Activated CD8-positive, alpha-beta memory T cell treated with anti-CD3 and anti-CD28 coated beads for 1 hour (primary cell): ENCODE measurements around the gene CTNNA3.
"Not testable (repeated sequence)": the region's sequence is repeated elsewhere in the genome, so short reads cannot be mapped to it uniquely, and the experiment has no call there.

ENCODE experiments used
- DNase-seq, 2 donors: peaks; one replicate each; pipeline ENCODE4 v3.0.0-alpha.2; 2020; ENCODE audit warnings: low read depth in 1 of 2; ENCODE audit errors: extremely low read depth in 1 of 2

Gene CTNNA3

DNA sequence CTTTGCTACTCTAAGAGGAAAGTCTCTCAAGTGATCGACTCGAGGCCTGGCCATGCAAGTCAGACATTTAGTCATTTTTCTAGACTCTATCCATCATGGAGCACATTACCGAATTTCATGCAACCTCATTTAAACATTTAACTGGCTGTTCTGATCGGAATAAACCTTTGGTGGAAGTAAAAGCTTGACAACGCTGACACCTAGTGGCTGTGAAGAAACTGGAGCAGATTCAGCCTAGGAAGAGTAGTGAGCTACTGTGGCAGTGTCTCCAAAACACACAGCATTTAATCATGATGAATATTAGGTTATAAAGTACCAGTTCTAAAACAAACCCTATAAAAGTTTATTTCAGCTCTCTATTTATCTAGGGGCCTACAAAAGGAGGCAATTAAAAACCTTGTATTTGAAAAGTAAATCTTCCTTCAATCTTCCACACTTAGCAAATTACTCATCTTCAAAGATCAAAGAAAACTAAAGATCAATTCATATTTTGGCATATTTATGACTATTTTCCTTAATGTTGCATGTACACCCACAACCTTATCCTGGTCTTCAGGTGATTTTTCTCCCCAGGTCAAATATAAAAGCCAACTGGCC is 175.0 kb downstream of the CTNNA3 start:
- DNase-seq = no peak

DNA sequence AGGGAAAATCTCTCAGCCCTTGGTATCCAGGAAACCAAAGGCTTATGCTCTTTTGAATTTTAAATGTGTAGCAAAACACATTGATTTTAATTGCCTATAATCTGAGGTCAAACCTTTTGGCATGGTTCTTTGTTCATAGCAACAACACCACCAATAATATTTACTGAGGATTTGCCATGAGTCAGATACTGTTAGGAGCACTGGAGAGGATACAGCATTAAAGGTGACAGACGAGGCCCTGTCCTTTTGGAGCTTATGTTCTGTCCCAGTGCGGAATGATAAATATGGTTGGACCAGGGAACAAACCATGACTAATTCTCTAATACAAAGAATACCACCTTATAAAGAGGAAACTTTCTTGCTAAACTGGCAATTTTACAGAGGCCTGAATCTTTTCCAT is 176.6 kb downstream of the CTNNA3 start:
- DNase-seq = no peak

DNA sequence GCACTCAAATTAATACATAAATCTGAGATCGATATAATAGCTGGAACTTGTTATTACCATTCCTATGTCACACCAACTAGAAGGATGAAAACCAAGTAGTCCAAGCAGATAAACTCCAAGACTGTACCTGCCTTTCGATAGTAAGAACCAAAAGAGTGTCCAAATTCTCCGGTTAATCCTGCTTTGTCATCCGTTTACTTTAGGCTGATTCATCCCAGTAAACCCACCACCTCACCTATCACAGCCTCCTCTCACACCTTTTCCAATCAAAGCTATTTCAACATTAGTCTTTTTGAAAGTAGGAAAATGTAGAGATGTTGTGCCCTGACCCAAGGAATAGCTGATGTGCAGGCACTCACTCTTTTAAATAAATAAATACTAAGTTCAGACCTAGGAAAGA is 177.2 kb downstream of the CTNNA3 start:
- DNase-seq = no peak

DNA sequence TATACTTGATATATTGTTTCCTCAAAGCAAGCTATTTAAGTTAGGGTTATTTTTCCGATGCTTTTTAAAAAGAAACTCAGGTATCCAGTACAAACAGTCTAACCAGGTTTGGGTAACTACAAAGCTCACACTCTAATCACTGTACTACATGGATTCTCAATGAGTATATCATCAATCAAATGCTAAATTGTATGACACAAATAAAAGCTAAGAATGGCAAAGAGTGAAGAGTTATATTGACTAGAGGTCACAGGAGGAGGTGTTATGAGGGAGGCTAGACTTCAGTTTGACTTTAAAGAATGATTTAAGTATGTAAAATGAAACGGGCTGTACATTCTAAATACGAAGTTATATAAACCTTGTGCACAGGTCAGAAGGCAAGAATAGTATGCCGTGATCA is 178.0 kb downstream of the CTNNA3 start:
- DNase-seq = no peak

DNA sequence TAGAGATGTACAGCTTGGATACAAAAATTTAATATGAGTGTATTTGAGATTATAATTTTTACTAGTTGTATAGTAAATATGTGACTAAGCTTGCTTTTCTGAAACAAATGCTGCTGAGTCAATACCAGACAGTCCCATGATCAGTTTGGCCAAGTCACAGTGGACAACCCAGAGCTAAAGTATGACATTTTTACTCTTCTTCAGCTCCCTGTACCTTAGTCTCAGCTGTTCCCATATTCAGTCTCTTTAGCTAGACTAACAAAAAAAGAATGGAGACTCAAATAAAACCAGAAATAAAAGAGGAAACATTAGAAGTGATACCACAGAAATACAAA is 189.3 kb downstream of the CTNNA3 start:
- no peak for DNase-seq

DNA sequence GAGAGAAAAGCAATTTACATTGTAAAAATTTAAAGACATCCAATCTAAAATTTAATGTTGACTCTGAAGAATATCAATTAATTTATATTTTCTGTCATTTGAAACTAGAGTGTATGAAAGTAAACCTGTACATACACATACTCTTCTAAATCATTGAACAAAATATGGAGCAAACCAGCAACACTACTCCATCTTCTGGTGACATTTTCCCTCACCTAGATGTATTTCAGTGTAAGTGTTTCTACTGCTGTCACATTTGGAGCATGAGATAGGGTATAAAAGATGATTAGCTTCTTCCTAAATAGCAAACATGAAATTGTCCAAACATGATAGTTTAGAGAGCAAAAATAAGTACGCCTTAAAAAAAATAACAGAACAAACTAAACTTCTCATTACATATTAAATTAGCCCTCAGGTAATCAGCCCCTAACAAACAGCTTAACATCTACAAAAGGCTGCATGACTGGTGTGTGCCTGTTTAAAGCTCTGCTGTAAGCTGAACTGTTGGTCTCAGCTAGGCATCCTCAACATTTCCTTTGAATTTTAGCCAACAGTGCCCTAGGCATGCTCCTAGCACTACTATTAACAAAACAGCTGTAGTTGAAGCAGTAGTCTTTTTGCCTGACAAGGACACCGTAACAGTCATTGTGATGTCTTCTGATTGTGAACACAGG is 189.8 kb downstream of the CTNNA3 start:
- DNase-seq = no peak

DNA sequence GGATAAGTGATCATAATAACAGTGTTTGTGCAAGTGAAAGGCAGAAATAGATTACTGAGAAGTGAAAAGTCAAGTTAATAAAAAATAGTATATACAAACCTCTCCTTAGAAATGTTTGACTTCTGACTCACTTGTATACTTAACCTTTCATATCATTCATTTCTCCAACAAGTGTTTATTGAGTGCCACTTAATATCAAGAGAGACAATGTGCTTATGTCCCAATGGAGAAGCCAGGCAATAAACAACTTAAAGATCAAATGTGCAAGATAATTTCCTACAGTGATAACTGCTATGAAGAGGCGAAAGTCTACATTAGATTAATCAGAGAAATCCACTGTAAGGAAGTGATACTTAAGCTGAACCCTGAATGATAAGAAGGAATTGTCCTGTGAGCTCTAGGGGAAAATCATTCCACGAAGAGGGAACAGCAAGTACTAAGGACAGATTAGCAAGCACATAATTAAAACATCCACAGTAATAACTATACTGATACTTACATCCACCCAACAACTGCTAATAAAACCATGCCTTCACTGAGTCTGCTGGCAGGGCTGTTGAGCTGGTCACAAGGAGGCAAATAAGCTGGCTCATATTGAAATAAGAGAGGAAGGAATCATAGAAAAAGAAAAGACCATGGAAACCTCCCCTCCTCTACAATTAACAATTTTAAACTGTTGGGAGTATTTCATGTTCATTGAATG is 203.5 kb downstream of the CTNNA3 start:
- no peak for DNase-seq

DNA sequence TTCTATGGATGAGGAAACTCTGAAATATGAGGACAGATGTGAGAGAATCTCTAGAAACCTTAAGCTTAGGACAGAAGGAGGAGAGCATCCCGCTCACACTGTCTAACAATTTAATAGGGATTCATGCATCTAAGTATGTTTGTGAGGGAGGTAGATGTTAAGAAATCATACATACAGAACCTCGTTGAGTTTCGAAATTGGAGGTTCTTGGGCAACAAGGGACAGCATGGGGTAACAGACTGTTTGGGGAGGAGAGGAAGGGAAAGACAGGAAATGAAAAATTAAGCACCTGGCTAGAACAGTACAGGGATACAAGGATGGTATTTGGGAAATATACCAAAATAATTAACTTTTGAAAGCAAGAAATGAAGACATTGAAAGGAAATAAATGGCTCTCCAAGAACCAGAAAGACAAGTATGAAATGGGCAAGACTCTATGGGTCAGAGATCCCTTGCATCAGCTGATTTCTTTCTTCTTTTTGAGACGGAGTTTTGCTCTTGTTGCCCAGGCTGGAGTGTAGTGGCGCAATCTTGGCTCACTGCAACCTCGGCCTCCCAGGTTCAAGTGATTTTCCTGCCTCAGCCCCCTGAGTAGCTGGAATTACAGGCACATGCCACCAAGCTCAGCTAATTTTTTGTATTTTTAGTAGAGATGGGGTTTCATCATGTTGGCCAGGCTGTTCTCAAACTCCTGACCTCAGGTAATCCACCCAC is 207.9 kb downstream of the CTNNA3 start:
- DNase-seq = no peak

DNA sequence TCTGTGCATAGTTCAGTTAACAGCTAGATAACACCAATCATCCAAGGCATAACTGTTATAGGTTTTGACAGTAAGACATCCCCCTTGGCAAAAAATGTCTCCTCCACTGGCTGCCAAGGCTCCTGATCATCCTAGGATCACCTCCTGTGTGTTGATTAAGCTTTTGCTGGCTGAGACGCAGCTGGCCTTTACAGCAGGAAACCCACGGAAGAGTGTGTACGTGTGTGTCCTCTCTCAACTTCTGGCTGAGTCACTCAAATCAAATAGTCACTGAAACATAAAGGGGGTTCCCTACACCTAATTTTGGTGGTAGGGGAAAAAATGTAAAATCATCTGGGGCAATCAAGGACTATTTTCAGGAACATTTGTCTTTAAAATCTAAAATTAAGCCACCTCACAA is 208.8 kb downstream of the CTNNA3 start:
- DNase-seq = no peak

DNA sequence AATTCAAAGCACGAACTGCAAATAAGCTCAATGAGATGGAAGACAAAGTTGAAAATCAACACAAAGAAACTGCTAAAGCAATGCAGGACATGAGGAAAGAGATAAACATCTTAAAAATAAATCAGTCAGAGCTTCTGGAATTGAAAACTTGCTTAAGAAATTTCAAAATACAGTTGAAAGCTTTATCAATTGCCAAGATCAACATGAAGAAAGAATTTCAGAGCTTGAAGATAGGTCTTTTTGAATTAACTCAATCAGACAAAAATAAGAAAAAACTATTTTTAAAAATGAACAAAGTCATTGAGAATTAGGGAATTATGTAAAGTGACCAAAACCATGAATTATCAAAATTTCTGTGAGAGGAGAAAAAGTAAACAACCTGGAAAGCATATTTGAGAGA is 218.1 kb downstream of the CTNNA3 start:
- DNase-seq = no peak

DNA sequence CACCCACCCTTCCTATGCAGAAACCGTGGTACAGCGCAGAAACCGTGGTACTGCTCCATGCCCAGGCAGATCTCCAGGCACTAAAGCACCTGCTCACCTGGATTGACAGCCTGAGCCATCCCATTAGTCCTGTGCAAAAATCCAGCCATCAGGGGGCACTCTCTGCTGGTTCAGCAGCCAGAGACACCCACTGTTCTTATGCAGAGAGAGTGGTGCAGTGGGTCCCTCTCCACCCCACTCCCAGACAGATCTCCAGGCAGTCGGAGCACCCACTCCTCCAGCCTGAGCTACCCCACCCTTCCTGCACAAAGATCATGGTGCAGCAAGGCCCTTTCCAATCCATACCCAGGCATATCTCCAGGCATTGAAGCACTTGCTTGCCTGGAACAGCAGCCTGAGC is 219.8 kb downstream of the CTNNA3 start:
- DNase-seq = no peak

DNA sequence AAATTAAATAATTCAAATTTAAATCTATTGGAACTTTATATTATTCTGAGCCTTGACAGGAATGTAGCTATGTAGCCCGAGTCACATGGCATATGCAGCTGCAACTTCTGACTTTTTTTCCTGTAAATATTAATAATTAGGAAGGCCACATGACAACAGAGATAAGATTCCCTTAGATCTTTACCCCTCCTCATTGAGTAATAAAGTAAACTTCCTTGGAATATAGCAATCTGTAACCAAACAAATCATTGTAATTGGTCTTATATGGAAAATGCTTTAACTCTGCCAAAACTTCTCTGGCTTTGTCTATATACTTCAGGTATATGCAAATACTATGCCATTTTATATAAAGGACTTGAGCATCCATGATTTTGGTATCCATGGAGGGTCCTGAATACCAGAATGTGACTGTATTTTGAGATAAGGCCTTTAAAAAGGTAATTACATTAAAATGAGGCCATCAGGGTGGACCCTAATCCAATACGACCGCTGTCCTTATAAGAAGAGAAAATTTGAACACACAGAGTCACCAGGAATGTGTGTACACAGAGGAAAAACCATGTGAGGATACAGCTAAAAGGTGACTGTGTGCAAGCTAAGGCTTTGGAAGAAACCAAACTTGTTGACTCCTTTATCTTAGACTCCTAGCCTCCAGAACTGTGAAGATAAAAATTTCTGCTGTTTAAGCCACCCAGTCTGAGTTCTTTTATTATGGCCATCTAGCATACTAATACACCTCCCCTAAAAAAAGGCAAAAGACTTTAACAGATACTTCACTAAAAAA is 222.0 kb downstream of the CTNNA3 start:
- no peak for DNase-seq

DNA sequence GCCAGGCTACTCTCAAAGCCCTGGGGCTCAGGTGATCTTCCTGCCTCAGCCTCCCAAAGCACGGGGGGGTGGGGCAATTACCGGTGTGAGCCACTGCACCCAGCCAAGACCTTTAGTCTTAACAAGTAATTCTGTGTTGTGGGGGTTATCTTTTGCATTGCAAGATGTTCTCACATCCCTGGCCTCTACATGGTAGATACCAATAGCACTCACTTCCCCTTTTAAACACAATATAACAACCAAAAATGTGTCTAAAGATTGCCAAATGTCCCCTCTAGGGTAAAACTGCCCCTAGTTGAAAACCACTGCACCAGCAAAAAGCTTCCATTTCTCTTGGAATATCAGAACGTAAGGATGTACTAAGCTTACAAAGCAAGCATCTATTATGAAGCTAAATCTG is 225.0 kb downstream of the CTNNA3 start:
- DNase-seq = no peak

DNA sequence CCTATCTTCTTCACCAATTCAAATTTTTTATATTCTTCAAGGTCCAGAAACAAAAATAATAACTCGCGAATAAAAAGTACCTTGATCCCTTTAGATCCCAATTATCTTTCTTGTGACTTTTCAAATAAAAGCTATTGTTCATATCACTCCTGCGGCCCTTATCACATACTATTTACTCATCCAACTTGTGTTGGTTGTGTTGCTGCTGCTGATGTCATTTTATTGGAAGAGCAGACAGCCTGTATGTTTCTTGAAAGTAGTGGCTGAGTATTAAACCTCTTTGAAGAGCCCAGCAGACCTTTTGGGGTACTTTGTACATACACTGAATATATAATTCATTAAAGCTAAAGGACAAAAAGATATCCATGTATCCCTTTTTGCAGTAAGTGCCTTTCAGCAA is 231.7 kb downstream of the CTNNA3 start:
- DNase-seq = no peak

DNA sequence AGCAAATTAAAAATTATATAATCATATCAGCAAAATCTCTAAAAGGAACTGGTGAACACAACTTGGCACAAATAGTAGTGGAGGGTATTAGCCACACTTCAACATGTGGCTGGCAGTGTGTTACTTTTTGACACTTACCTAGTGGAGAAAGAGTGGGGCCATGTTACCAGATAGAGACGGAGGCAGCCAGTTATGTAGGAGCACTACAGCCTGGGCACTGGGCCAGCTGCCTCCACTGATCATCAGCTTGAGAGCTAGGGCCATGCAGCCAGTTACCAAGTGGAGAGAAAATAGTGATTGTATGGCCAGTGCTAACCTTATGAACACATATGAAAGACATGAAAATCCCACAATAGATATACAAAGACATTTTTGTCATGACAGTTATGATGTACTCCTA is 243.1 kb downstream of the CTNNA3 start:
- DNase-seq = no peak

DNA sequence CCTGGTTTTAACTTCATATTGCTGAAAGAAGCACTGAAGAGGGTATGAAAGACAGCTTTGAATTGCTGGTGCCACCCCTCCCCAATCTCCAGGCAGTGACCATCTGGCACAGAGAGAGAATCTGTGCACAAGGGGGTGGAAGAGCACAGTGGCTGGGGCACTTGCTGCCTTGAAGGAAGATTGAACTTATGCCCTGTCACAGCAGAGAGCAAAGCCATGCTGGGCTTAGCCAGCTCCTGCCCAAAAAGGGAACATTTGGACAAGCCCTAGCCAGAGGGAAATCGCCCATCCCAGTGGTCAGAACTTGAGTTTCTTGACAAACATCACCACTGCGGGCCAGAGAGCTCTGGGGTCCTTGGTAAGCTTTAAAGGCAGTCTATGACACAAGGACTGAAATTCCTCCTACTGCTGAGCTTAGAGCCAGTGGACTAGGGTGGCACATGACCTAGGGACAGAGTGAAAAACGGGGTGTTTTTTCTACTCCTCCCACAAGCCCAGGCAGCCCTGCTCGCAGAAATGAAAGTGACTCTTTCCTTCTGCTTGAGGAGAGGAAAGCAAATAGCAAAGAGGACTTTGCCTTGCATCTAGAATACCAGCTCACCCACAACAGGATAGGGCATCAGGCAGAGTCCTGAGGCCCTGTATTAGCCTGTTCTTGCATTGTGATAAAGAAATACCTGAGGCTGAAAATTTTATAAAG is 257.2 kb downstream of the CTNNA3 start:
- DNase-seq = no peak

DNA sequence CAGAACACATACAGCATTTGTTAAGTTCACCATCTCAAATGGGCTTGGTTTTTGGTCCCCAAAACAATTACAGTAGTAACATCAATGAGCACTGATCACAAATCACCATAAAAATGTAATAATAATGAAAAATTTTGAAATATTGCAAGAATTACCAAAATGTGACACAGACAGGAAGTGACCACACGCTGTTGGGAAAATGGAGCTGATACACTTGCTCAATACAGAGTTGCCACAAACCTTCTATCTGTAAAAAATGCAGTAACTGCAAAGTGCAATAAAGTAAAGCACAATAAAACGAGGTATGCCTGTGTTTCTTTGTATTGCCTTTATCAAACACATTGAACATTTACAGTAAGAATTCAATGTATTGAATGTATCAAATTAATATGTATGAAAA is 262.7 kb downstream of the CTNNA3 start:
- DNase-seq = no peak

DNA sequence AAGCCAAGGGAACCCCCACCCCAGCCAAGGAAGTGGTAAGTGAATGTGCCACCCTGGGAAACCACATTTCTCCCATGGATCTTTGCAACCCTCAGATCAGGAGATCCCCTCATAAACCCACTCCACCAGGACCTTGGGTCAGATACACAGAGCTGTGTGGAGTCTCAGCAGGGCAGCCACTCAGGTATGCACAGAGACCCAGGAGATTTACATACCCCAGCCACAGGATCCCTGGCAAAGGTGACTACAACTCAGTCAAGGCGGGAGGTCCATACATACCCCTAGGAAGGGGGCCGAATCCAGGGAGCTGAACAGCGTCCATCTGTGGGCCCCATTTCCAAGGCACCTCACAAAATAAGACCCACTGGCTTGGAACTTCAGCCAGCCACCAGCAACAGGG is 293.4 kb downstream of the CTNNA3 start:
- no peak for DNase-seq

DNA sequence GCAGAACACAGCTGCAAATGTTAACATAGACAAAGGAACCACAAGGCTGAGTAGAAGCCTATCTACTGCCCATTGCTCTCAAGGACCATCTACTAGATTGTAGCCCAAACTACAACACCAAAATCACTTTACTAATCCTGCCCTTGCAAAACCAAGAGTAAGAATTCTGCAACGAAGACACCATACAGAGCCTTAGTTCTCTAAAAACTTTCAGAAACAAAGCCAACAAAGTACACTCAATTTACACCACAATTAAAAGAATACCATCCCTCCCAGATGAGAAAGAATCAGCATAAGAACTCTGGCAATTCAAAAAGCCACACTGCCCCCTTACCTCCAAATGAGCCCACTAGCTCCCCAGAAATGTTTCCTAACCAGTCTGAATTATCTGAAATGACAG is 294.3 kb downstream of the CTNNA3 start:
- DNase-seq = no peak

DNA sequence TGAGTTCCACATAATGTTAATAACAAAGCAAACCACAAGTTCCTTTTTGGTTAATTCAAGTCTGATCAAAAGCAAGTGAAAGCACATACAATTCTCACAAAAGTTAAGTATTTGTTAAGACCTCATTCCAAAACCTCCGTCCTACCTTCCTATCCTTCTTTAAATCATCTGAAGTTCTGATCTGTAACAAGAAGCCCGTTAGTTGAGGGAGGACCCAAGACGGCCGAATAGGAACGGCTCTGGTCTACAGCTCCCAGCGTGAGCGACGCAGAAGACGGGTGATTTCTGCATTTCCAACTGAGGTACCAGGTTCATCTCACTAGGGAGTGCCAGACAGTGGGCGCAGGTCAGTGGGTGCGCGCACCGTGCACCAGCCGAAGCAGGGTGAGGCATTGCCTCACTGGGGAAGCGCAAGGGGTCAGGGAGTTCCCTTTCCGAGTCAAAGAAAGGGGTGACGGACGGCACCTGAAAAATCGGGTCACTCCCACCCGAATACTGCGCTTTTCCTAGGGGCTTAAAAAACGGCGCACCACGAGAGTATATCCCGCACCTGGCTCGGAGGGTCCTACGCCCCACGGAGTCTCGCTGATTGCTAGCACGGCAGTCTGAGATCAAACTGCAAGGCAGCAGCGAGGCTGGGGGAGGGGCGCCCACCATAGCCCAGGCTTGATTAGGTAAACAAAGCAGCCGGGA is 309.0 kb downstream of the CTNNA3 start:
- not testable (repeated sequence) for DNase-seq
